GM18511 (cell line): ENCODE measurements around the gene CLK3.
"Not testable (repeated sequence)": the region's sequence is repeated elsewhere in the genome, so short reads cannot be mapped to it uniquely, and the experiment has no call there.

Experiments
- ATAC-seq: cut with Tn5 transposase; IDR thresholded peaks from one replicate; pipeline ENCODE4 v1.9.1; 2021; ENCODE audit warnings: mild to moderate bottlenecking, moderate library complexity; ENCODE audit not compliant: unreplicated experiment

Gene CLK3

DNA sequence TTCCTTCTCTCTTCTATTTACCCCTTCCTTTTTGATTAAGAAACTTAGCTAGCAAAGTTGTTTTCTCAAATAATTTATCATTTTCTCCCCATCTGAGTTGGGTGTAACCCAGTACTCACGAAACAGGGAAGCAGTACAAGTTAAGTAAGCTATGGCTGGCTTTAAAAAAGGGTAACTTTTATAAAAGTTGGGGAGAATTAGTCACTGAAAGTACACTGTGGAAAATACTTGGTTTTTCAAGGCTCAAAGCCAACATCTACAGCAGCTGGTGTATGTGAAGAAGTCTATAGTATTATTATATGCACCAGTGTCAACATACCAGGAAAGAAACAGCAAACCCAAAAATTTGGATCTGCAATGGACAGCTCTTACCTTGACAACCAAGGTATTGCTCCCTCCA is 25.5 kb downstream of the CLK3 start:
- ATAC-seq = no peak

DNA sequence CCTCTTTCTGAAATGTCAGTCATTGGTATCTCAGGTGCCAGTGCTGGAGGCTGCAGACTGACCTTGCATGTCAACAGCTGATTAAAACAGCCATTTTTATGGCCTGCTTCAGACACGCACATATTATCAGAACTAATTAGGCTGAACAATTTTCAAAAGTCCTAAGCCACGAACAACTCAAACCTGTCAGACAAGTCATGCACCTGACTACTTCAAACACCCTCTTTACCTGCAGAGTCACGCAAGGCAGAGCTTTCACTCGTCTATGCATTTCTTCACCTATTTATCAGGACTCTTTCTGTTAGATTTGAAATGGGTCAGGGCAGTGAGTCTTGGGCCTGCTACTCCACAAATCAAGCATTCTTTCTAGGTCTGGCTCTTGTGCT is 26.7 kb downstream of the CLK3 start:
- ATAC-seq = no peak

DNA sequence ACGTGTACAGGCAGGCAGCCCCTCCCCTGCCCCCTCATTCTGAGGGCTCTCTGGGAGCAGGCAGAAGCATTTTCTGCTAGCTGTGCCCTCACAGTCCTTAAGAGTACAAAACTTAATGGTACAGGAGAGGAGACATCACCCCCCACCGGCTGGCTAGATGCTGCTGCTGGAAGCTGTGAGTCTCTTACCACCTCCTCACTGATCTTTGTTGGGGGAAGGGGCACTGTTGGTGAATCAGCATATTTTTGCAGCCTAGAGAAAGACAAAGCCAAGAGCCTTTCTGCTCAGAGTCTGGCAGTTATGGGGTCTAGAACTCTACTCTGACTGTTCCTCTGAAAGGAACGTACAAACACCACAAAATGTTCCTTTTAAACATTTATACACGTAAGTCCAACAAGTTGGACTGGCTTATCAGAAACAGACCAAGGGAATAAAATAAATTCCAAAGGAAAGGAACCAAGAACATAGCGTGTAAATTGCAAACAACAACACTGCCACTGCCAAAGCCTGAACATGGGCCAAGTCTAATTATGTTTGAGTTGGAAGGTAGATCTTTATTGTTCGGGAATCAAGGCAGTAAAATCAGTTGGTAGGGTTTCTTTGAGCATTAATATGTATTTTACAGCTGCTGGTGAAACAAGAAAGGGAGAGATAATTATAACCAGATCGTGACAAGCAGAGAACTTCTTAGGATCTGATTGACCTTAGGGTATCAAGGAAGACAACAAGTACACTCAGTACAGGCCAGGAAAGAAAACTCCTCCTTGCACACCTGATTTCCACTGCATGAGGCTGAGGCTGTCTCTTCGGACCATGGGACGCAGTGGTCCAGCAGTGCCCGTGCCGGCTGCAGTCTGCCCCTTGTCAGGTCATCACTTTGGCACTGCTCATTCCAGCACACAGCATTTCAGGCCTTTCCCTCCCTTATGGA is 27.4 kb downstream of the CLK3 start:
- no peak for ATAC-seq

DNA sequence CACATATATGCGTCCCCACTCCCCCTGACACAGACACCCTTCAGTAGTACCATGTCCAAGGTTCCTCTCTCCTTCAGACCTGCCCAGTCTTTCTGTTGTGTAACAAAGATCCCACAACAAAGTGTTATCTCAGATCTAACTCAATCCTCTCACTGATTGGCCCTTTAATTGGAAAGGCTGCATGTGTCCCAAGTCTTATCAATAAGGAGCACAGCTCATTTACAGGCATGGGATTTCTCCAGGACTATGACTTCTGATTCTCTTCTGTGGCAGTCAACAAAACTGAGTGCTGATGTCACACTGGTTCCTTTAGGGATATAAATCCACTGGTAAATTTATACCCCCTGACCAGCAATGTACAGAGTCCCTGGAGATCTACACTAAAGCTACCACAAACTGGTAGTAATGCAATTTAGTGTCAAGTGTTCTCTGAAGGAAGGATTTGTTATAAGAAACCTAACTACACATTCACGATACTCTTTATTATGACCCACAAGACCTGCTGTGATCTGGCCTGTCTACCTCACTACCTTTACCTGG is 28.1 kb downstream of the CLK3 start:
- ATAC-seq = no peak

DNA sequence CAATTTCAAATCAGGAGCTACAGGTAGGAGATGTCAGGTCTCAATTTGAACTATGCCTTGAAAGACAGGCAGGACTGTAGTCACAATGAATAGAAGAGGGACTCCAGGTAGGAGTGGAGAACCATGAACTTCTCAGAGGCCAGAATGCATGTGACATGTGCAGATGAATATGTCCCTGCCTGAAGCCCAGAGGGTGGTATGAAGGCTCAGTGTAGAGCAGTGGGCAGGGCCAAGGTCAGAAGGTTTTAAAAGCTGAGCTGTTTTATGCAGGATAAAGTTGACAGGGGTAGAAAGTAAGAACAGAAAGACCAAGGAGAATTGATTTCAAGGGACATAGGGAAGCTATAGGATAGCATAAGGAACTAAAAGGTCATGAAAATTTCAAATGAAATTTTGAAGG is 30.8 kb downstream of the CLK3 start:
- ATAC-seq = no peak

DNA sequence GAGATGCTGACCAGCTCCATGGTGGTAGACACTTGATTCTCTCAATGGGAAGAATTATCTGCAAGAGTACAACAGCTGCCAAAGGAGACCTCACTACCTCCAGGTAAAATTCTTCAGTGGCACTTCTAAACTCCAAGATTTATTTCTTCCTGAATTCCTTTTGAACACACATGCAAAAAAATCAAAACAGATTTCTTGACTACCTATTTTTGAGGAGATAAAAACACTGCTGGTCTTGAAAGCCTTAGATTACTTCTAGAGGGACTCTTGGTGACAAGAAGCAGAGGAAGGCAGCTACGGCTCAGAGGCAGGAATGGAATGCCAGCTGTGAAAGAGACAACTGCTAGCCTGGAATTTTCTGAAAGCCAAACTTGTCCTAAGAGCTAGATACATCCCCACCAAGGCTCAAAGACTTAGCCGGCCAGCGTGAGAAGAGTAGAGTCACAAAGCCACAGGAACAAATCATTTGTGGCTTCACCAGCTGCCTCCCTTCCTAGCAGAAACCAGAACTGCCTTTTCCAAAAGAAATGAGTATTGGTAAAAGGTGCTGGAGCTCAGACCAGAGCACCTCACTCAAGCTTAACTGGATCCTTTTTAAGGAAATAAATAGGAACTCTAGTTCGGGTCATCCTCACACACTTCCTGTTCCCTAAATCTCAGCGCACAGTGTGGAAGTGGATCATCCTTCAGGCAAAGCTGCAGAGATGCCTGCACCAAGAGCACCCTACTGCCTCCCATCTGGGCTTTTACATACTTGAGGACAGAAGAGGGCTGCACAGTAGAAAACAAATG is 32.6 kb downstream of the CLK3 start:
- ATAC-seq = no peak

DNA sequence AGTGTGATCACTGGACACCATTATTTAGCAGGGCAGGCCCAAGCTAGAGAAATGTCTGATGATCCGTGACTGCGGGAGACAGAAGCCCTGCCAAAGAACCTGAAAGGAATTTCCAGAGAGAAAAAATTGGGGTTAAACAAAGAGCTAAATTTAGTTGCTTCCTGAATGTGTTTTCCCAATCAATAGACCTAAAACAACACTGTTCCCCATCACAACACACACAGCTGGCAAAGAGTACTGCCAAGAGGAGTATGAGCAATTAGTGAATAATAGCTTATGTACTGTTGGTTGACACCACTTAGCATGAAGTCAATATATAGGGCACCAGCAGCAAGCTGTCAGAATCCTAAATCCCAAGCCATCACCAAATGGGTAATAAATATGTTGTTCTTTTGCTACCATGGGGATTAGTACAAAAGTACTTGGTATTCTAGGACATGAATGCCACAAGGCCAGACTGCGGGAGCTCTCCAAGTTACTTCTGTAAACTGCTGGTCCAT is 35.7 kb downstream of the CLK3 start:
- no peak for ATAC-seq

DNA sequence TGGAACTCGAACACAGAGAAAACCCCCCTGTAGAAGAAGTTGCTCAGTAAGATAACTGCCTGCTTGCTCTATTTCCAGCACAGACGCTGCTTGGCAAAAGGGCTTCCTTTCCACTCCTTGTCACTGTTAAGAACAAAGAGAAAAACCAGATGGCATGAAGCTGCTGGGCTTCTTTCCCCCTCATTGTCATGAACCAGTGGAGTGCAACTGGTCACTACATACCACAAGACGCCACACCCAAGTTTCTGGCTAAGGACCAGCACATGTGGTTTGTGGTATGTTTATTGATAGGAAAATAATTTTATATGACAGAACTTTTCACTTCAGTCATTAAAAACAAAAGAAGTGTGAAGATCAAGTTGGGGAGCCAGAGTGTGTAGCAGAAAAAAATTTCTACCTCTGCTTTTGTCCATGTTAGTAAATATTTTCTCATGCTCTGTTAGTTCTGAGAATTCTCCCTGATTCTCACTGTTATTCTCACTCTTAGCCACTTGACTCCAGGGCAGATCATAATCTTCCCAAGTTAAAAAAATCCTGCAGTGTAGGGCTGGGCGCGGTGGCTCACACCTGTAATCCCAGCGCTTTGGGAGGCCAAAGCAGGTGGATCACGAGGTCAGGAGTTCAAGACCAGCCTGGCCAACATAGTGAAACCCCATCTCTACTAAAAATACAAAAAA is 37.9 kb downstream of the CLK3 start:
- no peak for ATAC-seq

DNA sequence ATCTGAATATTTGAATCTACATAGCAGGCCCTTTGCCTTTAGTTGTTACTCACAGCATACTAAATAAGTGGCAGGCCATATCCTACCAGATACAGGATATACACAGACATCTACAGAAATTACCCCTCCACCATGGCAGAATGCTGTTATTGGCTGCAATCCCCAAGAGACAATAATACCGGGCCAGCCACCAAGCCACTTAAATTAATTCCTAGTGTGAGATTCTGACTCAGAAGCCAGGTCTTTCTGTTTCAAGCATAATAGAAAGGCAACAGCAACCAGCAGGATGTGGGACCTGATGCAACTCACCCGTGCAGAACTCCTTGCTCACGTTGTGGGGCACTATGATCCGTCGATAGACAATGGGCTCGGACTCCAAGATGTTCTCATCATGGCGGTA is 39.8 kb downstream of the CLK3 start:
- ATAC-seq = no peak

DNA sequence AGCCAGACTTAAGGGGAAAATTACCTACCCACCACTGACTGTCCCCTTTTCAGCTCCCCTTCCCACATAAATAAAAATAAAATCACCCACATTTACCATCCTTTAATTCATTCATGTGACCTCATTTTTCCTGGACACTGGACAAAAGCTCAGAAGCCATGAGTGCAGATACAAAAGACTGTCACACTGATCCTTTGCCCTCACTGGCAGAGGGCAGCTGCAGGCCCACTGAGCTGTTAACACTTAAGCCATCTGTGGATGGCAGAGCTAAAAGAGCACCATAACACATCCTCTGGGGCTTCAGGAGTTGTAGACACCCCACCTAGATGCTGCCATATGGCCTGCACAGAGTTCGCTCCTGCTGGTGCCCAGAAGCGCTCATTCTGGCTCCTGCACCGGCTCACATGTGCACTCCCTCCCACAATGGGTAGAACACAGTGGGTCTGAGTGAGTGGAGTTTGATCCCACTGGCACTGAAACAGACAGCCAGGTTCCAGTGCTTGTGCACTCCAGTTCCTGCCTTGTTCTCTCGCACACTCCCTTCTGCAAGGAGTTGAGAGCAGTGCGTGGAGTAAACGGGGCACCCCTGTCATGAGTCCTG is 41.4 kb downstream of the CLK3 start:
- no peak for ATAC-seq

DNA sequence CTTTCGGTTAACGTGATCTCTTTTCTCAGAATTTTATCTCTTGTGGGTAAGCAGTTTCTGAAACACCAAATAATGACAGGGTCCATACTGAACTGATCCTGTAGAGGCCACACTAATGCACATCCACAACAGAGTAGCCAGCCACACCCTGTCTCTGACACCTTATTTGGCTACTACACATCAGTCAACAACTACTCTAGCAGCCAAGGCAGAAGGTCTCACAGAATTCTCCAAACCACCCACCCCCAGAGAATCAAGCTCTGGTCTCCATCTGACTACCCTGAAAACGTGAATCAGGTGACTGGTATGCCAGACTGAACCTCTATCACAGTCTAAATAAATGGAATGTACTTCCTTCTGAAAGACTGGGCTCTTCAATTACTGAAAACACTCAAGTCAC is 42.2 kb downstream of the CLK3 start:
- no peak for ATAC-seq

DNA sequence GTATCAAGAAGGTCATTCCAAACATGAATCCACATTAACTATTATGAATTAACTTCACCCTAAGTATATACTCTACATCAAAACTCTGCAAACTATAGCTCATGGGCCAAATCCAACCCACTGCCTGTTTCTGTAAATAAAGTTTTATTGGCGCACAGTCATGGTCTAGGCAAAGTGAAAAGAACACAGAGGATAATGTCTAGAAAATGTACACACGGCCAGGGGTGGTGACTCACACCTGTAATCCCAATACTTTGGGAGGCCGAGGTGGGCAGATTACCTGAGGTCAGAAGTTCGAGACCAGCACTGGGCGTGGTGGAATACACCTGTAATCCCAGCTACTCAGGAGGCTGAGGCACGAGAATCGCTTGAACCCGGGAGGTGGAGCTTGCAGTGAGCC is 45.6 kb downstream of the CLK3 start:
- ATAC-seq = not testable (repeated sequence)

DNA sequence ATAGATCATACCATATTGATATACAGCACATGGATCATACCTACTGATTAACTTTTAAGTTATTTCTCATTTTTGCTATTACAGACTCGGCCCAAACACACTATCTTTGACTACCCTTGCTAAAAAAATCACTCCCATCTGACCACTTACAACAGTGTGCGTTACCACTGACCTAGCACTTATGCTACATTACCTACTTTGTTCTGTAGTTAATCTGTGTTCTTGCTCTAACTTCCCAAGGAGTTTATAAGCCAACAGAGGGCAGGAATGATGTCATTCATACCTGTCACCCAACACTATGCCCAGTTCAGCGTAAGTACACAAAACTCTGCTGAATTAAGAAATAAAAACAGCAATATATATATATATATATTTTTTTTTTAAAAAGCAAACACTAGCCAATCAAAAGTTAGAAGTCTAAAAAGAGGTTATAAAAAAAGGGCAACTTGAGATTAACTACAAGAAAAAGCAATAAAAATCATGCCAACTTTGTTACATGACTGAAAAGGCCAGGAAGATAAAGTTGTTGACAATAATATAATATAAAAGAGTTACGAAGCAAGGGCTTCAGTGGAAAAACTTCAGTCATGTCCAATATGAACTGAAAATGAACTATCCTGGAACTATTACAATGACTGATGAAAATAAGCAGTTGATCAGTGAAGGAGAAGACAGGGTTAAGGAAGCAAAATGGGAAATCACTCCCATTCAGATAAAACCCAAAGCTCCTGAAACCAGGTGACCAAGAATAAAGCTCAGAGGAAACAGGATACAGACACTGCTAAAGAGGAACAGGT is 46.6 kb downstream of the CLK3 start:
- ATAC-seq = no peak

DNA sequence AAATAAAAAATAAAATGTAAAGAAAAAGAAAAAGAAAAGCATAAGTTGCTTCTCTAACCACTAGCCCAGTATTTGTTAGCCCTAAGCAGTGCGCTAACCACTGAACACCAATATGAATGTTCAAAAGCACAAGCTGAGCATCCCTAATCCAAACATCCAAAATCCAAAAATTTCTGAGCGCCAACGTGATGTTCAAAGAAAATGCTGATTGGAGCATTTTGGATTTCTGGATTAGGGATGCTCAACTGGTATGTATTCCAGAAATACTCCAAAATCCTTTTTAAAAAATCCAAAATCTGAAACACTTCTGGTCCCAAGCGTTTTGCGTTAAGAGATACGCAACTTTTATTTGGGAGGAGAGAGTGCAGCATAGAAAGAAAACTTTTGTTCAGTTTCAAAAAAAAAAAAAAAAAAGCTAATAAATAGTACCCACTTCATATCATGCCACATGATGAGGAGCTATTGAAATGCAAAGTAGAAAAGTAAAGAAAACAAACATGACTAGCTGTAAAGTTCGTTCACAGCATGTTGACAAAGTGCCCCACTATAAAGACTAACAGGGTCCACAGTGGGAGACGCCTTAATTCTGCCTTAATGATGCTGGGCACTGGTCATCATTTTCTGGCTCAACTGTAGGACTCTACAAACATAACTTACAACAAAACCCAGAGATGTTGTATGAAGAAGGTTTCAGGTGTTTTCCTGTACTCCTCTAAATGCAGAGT is 47.8 kb downstream of the CLK3 start:
- no peak for ATAC-seq

DNA sequence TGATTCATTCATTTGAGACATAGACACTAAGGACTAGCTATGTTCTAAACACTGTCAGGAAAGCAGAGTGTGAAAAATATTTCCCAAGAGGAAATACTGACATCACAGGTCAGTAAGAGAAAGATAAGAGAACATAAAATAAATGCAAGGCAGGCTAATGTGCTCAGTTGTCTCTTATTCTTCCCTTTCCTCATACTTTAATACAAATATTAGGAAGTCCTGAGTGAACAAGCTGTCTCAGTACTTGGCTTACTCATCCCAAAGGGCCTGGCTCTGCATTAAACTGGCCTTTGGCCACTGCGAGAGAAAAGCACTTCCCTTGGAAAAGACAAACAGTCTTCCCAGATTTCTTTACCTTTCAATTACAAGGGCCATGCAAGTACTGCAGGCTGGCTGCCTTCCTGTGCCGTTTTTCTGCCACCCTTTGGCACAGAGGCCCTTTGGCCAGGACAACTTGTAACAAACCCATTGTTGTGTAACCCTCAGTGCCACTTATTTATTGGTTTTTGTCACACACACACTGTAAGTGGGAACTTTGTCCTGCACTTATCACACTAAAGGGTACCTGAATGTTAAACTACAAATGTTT is 48.5 kb downstream of the CLK3 start:
- no peak for ATAC-seq

DNA sequence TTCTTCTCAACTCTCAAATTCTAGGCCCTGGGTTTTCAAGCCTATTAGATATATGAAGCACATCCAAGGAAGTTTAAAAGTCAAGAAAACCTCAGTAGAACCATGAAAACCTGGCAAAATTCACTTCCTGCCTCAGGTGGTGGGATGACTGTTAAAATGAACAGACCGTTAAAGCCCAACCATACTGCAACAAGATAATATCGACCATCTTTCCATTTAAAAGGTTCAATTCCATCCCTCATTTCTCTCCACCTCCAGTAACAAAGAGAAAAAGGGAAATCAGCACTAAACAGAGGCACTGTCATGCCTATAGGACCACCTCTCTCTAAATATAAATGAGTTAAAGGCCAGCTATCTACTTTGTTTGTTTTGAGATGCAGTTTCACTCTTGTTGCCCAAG is 49.0 kb downstream of the CLK3 start:
- ATAC-seq = no peak

DNA sequence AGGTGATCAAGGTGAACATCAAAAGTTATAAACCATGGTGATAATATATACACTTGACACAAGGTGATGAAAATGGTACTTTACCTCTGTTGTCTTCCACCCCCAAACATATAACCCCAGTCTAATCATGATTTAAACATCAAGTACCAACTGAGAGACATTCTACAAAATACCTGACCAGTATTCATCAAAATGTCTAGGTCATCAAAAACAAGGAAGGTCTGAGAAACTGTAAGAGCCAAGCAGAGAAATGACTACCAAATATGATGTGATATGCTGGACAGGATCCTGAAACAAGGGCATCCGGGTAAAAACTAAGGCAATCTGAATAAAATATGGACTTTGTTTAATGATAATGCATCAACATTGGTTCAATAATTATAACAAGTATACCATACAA is 52.3 kb downstream of the CLK3 start:
- ATAC-seq = no peak

DNA sequence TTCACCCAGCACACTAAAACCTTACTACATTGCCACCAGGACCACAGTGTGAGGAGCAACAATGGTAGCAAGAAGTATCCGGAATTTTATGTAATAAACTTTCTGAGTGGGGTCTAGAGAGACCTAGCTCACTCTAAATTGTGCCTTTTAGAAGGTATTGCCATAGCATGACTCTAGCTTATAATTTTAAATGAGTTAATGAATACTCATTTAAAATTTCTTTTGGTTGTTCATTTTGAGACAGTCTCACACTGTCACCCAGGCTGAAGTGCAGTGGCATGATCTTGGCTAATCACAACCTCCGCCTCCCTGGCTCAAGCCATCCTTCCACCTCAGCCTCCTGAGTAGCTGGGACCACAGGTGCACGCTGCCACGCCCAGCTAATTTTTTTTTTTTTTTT is 54.0 kb downstream of the CLK3 start:
- no peak for ATAC-seq

DNA sequence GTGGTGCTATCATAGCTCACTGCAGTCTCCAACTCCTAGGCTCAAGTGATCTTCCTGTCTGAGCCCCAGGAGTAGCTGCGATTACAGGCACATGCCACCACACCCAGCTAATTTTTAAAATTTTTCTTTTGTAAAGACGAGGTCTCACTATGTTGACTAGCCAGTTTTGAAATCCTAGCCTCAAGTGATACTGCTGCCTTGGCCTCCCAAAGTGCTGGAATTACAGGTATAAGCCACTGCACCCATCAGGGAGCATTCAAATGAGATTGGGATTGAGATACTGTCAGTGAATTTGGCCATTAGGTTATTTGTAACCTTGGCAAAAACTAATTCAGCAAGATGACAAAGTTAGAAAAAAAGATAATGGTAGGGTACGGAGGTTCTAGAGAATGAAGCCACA is 58.5 kb downstream of the CLK3 start:
- ATAC-seq = no peak
